AG04450 (cell line): ENCODE data around the gene STX16. TPM values are rescaled to one million over a fixed set of nuclear protein-coding genes. Genes with fewer than 3 reads are reported as not detected.

ENCODE experiments used
- CTCF ChIA-PET: fragments of 300-600, 350-600 bp; formaldehyde crosslinking; extraction: SDS; loops from one replicate; lab custom pipeline; 2022; ENCODE audit warnings: antibody characterized with exemption, inconsistent platforms; lab: Charles Lee
- POLR2A ChIA-PET: fragments of 350-600 bp; formaldehyde crosslinking; extraction: SDS; loops from one replicate; lab custom pipeline; 2021; ENCODE audit warnings: antibody characterized with exemption, inconsistent platforms; lab: Yijun Ruan, JAX
- DNase-seq: peaks from one replicate; pipeline ENCODE4 v3.0.0-alpha.2; 2011; ENCODE audit warnings: low read depth, low spot score
- H3K27ac ChIP-seq: one replicate; pipeline ENCODE4 v1.5.1; 2012; ENCODE audit warnings: low read depth, low read length, control low read depth
- H3K27me3 ChIP-seq: one replicate; pipeline ENCODE4 v1.6.0; 2012; ENCODE audit warnings: low read length; ENCODE audit not compliant: control insufficient read depth, insufficient read depth
- H3K4me3 ChIP-seq: 2 replicates; pipeline ENCODE4 v1.5.1; 2011; ENCODE audit warnings: mild to moderate bottlenecking, low read depth, low read length, control low read depth
- H3K9me3 ChIP-seq: 2 replicates; pipeline ENCODE4 v1.5.1; 2012; ENCODE audit warnings: low read length; ENCODE audit not compliant: control insufficient read depth, insufficient read depth
- CTCF ChIP-seq: IDR thresholded peaks from 2 replicates; pipeline ENCODE4 v1.5.1; 2011; ENCODE audit warnings: low read depth, low read length, control low read depth, inconsistent platforms
- polyA plus RNA-seq: library from polyadenylated mRNA; depleted of rRNA; stranded (reverse); fragments of >200 nt; gene quantifications from 2 replicates; pipeline ENCODE4 v1.2.3, GENCODE V29; 2011

Gene STX16
- polyA plus RNA-seq, 1 experiment = 51.9 TPM

- no peak overlapping the region for H3K27ac ChIP-seq
- no peak for TF ChIP-seq CTCF
- ChIA-PET POLR2A (no interaction called here), CTCF (interaction anchor here (0.5 kb wide), 1 partner anchor 432 kb away, joined by 4 read pairs; no protein-coding TSS in a partner anchor)
- no peaks in the 10 kb centered on the region for H3K27me3 ChIP-seq
- no peak overlapping the region for H3K4me3 ChIP-seq
- peaks cover 10% of the 10 kb centered on the region; the same call in 1 of the 2 replicates for H3K9me3 ChIP-seq
- DNase-seq = no peak
These were observed 47.9 kb downstream of the STX16 start for GRCh38 chr20:58698741-58699622.

- Histone ChIP-seq H3K4me3 (no peak overlapping the region), H3K9me3 (peaks cover 6% of the 10 kb centered on the region; the same call in 1 of the 2 replicates), H3K27ac (peak overlapping the region; percentile 57), H3K27me3 (no peaks in the 10 kb centered on the region)
- POLR2A ChIA-PET = no interaction called here
- DNase-seq = no peak
- CTCF ChIA-PET = interaction anchor here (0.5 kb wide), 1 partner anchor 432 kb away, joined by 4 read pairs; no protein-coding TSS in a partner anchor
- no peak for TF ChIP-seq CTCF
These were observed 48.6 kb downstream of the STX16 start for GRCh38 chr20:58699623-58700107.

- Histone ChIP-seq H3K27ac (peak overlapping the region; percentile 57), H3K4me3 (no peak overlapping the region), H3K9me3 (peaks cover 6% of the 10 kb centered on the region; the same call in 1 of the 2 replicates), H3K27me3 (no peaks in the 10 kb centered on the region)
- DNase-seq = peak; percentile 6
- TF ChIP-seq CTCF = no peak
- POLR2A ChIA-PET = no interaction called here
- CTCF ChIA-PET = interaction anchor here (0.6 kb wide), 1 partner anchor 463 kb away, joined by 3 read pairs; no protein-coding TSS in a partner anchor
These were observed 49.2 kb downstream of the STX16 start for GRCh38 chr20:58700121-58700821.

- ChIA-PET CTCF (interaction anchor here (0.6 kb wide), 1 partner anchor 464 kb away, joined by 3 read pairs; no protein-coding TSS in a partner anchor), POLR2A (no interaction called here)
- no peak for TF ChIP-seq CTCF
- Histone ChIP-seq H3K27ac (no peak overlapping the region), H3K27me3 (no peaks in the 10 kb centered on the region), H3K9me3 (peaks cover 6% of the 10 kb centered on the region; the same call in 1 of the 2 replicates), H3K4me3 (no peak overlapping the region)
- no peak for DNase-seq
These were observed 49.7 kb downstream of the STX16 start for GRCh38 chr20:58700823-58701222.
